ENCODE results near the gene RHOD. TPM values are rescaled to one million over a fixed set of nuclear protein-coding genes. Genes with fewer than 3 reads are reported as not detected.

RHOD gene
- polyA plus RNA-seq, 1 donor (not counting 4 experiments of a cell fraction or from before 2014, with no cell fraction given), result 119 TPM

DNA sequence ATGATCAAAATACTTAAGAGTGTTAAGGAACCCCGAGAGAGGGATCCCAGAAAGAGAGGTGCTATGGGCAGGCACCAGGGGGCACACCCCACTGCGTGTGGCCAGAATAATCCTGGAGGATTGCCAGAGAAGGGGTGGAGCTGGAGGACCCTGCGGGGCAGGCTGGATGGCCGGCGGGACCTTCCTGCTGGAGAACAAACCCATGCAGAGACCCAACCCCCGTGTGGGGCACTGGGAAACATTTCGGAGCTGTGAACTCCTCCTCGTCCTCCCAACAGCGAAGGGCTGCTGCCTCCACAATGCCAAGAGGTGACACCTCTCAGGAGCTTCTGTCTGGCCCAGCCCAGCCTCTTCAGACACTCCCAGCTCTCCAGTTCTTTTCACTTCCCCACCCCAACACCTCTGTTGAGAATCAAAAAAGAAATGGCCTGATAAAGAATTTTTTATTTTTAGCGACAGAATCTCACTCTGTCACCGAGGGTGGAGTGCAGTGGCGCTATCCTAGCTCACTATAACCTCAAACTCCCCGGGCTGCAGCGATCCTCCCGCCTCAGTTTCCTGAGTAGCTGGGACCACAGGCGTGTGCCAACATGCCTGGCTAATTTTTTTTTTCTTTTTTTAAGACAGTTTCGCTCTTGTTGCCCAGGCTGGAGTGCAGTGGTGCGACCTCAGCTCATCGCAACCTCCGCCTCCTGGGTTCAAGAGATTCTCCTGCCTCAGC is 25.6 kb downstream of the RHOD start:
- Histone ChIP-seq H3K9me3 (ENCODE audit: control insufficient read depth, low read depth, low read length) (no peaks in the 10 kb centered on the region), H3K79me2 (ENCODE audit: control insufficient read depth, insufficient read depth, low read length) (no peaks in the 10 kb centered on the region), H2AFZ (ENCODE audit: control insufficient read depth, low read length) (no peak overlapping the region), H3K4me3 (ENCODE audit: control insufficient read depth in 2 of 3, extremely low read depth in 1 of 3, insufficient read depth in 2 of 3, low read depth in 1 of 3, low read length in 3 of 3) (no peak overlapping the region), H3K27me3 (ENCODE audit: control insufficient read depth, extremely low read depth, insufficient read depth, low read length) (no peaks in the 10 kb centered on the region), H3K9ac (ENCODE audit: control insufficient read depth, extremely low read depth, insufficient read depth, low read length) (no peak overlapping the region), H3K9me1 (ENCODE audit: control insufficient read depth, extremely low read depth, insufficient read depth, low read length) (no peaks in the 10 kb centered on the region), H3K4me2 (ENCODE audit: control insufficient read depth, extremely low read depth, insufficient read depth, low read depth, low read length) (peak overlapping the region; percentile 43), H3K36me3 (ENCODE audit: control insufficient read depth in 2 of 2, extremely low read depth in 1 of 2, insufficient read depth in 2 of 2, low read length in 2 of 2) (no peaks in the 10 kb centered on the region), H3K27ac (ENCODE audit: control insufficient read depth, insufficient read depth, low read length) (no peak overlapping the region), H4K20me1 (ENCODE audit: control insufficient read depth, extremely low read depth, insufficient read depth, low read length) (no peaks in the 10 kb centered on the region), H3K4me1 (ENCODE audit: control insufficient read depth, extremely low read depth, insufficient read depth, low read length) (peaks cover 26% of the 10 kb centered on the region)
- TF ChIP-seq EZH2 (IDR thresholded peaks at IDR 0.05; ENCODE audit: low read length), result no peak
- TF ChIP-seq, protein P1, sequence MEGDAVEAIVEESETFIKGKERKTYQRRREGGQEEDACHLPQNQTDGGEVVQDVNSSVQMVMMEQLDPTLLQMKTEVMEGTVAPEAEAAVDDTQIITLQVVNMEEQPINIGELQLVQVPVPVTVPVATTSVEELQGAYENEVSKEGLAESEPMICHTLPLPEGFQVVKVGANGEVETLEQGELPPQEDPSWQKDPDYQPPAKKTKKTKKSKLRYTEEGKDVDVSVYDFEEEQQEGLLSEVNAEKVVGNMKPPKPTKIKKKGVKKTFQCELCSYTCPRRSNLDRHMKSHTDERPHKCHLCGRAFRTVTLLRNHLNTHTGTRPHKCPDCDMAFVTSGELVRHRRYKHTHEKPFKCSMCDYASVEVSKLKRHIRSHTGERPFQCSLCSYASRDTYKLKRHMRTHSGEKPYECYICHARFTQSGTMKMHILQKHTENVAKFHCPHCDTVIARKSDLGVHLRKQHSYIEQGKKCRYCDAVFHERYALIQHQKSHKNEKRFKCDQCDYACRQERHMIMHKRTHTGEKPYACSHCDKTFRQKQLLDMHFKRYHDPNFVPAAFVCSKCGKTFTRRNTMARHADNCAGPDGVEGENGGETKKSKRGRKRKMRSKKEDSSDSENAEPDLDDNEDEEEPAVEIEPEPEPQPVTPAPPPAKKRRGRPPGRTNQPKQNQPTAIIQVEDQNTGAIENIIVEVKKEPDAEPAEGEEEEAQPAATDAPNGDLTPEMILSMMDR (optimal IDR thresholded peaks at IDR 0.05 in 1 of 3, IDR thresholded peaks at IDR 0.05 in 1 of 3, conservative IDR thresholded peaks at IDR 0.05 in 1 of 3; ENCODE audit: extremely low read depth in 1 of 3, insufficient read depth in 2 of 3, low read length in 3 of 3), result peak in 1 of 3 experiments; percentile 38
- dilution Hi-C loops (cut with MboI; ENCODE audit: extremely low pct_ligation_motif_present, low sequenced_read_pairs), result no loop called here
- no peak for DNase-seq (ENCODE audit: low read depth, low spot score)
- no peak for FAIRE-seq

DNA sequence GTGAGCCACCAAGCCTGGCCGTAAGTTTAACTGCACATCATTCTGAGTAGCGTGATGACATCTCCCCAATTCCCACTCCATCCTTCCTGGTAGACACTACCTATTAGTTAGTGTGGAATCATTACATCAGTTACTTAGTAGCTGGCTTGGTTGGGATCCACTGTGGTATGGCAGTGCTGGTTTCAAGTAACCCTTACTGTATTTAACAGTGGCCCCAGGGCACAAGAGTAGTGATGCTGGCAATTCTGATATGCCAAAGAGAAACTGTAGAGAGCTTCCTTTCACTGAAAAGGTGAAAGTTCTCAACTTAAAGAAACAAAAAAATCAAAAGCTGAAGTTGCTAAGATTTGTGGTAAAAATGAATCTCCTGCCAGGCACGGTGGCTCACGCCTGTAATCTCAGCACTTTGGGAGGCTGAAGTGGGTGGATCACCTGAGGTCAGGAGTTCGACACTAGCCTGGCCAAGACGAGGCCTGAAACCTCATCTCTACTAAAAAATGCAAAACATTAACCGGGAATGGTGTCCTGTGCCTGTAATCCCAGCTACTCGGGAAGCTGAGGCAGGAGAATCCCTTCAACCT is 27.2 kb downstream of the RHOD start:
- dilution Hi-C loops (cut with MboI; ENCODE audit: extremely low pct_ligation_motif_present, low sequenced_read_pairs), result no loop called here
- no peak overlapping the region for H2AFZ ChIP-seq (ENCODE audit: control insufficient read depth, low read length)
- DNase-seq (ENCODE audit: low read depth, low spot score) (no peak), FAIRE-seq (no peak)
- no peaks in the 10 kb centered on the region for H3K9me3 ChIP-seq (ENCODE audit: control insufficient read depth, low read depth, low read length)
- H3K27me3 ChIP-seq (ENCODE audit: control insufficient read depth, extremely low read depth, insufficient read depth, low read length), result no peaks in the 10 kb centered on the region
- H3K4me1 ChIP-seq (ENCODE audit: control insufficient read depth, extremely low read depth, insufficient read depth, low read length), result peaks cover 12% of the 10 kb centered on the region
- H3K9me1 ChIP-seq (ENCODE audit: control insufficient read depth, extremely low read depth, insufficient read depth, low read length), result no peaks in the 10 kb centered on the region
- TF ChIP-seq, protein P1 (optimal IDR thresholded peaks at IDR 0.05 in 1 of 3, IDR thresholded peaks at IDR 0.05 in 1 of 3, conservative IDR thresholded peaks at IDR 0.05 in 1 of 3; ENCODE audit: extremely low read depth in 1 of 3, insufficient read depth in 2 of 3, low read length in 3 of 3), result no peak
- no peak for TF ChIP-seq EZH2 (IDR thresholded peaks at IDR 0.05; ENCODE audit: low read length)
- no peaks in the 10 kb centered on the region for H3K36me3 ChIP-seq (ENCODE audit: control insufficient read depth in 2 of 2, extremely low read depth in 1 of 2, insufficient read depth in 2 of 2, low read length in 2 of 2)
- no peaks in the 10 kb centered on the region for H3K79me2 ChIP-seq (ENCODE audit: control insufficient read depth, insufficient read depth, low read length)
- H3K4me2 ChIP-seq (ENCODE audit: control insufficient read depth, extremely low read depth, insufficient read depth, low read depth, low read length), result no peak overlapping the region
- no peak overlapping the region for H3K27ac ChIP-seq (ENCODE audit: control insufficient read depth, insufficient read depth, low read length)
- H3K4me3 ChIP-seq (ENCODE audit: control insufficient read depth in 2 of 3, extremely low read depth in 1 of 3, insufficient read depth in 2 of 3, low read depth in 1 of 3, low read length in 3 of 3), result no peak overlapping the region
- no peaks in the 10 kb centered on the region for H4K20me1 ChIP-seq (ENCODE audit: control insufficient read depth, extremely low read depth, insufficient read depth, low read length)
- no peak overlapping the region for H3K9ac ChIP-seq (ENCODE audit: control insufficient read depth, extremely low read depth, insufficient read depth, low read length)

Data from keratinocyte (primary cell).